PC-9 (cell line): Measurements from ENCODE around the gene MYB. TPM values are rescaled to one million over a fixed set of nuclear protein-coding genes. Genes with fewer than 3 reads are reported as not detected.
"Not testable (repeated sequence)": the region's sequence is repeated elsewhere in the genome, so short reads cannot be mapped to it uniquely, and the experiment has no call there.

Source experiments
- BruUV-seq: library from RNA; stranded (reverse); fragments of 400-500 nt; replicated peaks from 2 replicates; lab custom pipeline; 2021; lab: Mats Ljungman, UMichigan
- CTCF ChIA-PET: fragments of 300-600 bp; sonication (Branson Sonifier 250); formaldehyde crosslinking; loops from one replicate; lab custom pipeline; 2022; ENCODE audit warnings: antibody characterized with exemption; lab: Charles Lee
- POLR2A ChIA-PET: fragments of 300-600 bp; sonication (Branson Sonifier 250); formaldehyde crosslinking; loops from one replicate; lab custom pipeline; 2022; ENCODE audit warnings: antibody characterized with exemption; ENCODE audit not compliant: unreplicated experiment; lab: Charles Lee
- DNase-seq, 2 experiments: peaks; one replicate each; pipeline versions ENCODE4 v3.0.0 to v3.0.0-alpha.2; 2015 to 2022; ENCODE audit warnings: mixed read lengths in 1 of 2
- H2AFZ ChIP-seq: fragments of 200-600 bp; sonication (generic); 2 replicates; pipeline ENCODE4 v1.8.1; 2017; ENCODE audit warnings: antibody characterized with exemption
- H3F3A ChIP-seq: fragments of 200-600 bp; sonication (generic); 2 replicates; pipeline ENCODE4 v1.8.1; 2017; ENCODE audit warnings: antibody characterized with exemption, mild to moderate bottlenecking, low read depth; ENCODE audit not compliant: insufficient read depth
- H3K27ac ChIP-seq: fragments of 200-600 bp; sonication (generic); 2 replicates; pipeline ENCODE4 v1.6.1; 2016; ENCODE audit warnings: mixed run types
- H3K27me3 ChIP-seq: fragments of 200-600 bp; sonication (generic); 2 replicates; pipeline ENCODE4 v1.6.1; 2016; ENCODE audit warnings: low read depth, mixed run types; ENCODE audit not compliant: insufficient read depth
- H3K36me3 ChIP-seq: fragments of 200-600 bp; sonication (generic); 2 replicates; pipeline ENCODE4 v1.6.1; 2016; ENCODE audit warnings: low read depth, mixed run types
- H3K4me1 ChIP-seq: fragments of 200-600 bp; sonication (generic); replicated peaks from 2 replicates; pipeline ENCODE4 v1.6.1; 2016; ENCODE audit warnings: mixed run types; ENCODE audit not compliant: insufficient read depth
- H3K4me2 ChIP-seq: fragments of 200-600 bp; sonication (generic); 2 replicates; pipeline ENCODE4 v1.6.1; 2017; ENCODE audit warnings: mixed run types
- H3K4me3 ChIP-seq: fragments of 200-600 bp; sonication (generic); 2 replicates; pipeline ENCODE4 v1.6.1; 2016; ENCODE audit warnings: mixed run types
- H3K79me2 ChIP-seq: fragments of 200-600 bp; sonication (generic); 2 replicates; pipeline ENCODE4 v1.6.1; 2017; ENCODE audit warnings: low read depth, mixed run types
- H3K9me2 ChIP-seq: fragments of 200-600 bp; sonication (generic); 2 replicates; pipeline ENCODE4 v1.8.1; 2017; ENCODE audit warnings: mild to moderate bottlenecking; ENCODE audit not compliant: insufficient read depth
- H3K9me3 ChIP-seq: fragments of 200-600 bp; sonication (generic); 2 replicates; pipeline ENCODE4 v1.8.1; 2016; ENCODE audit warnings: low read depth; ENCODE audit not compliant: insufficient read depth
- H4K20me1 ChIP-seq: fragments of 200-600 bp; sonication (generic); 2 replicates; pipeline ENCODE4 v1.8.1; 2017; ENCODE audit not compliant: insufficient read depth
- CTCF ChIP-seq: fragments of 200-600 bp; sonication (generic); conservative IDR thresholded peaks from 2 replicates; pipeline ENCODE4 v1.6.1; 2017; ENCODE audit warnings: mixed run types, antibody characterized with exemption, mild to moderate bottlenecking, moderate library complexity
- EZH2 ChIP-seq: fragments of 200-600 bp; sonication (generic); IDR thresholded peaks from 2 replicates; pipeline ENCODE4 v1.8.0; 2017; ENCODE audit warnings: antibody characterized with exemption, low read depth
- intact Hi-C: fragments of 100-400 bp; cut with micrococcal nuclease; formaldehyde crosslinking; loops from one replicate; pipeline ENCODE4 v1.10.0; 2022; ENCODE audit not compliant: unreplicated experiment
- total RNA-seq: library from RNA; stranded (reverse); gene quantifications from 2 replicates; pipeline ENCODE4 v1.2.3, GENCODE V29; 2021

MYB gene
- total RNA-seq, 1 experiment from 2014 or later: 1.8 TPM

GRCh38 chr6:135243871-135244796 is 63.0 kb downstream of the MYB start:
- no peaks in the 10 kb centered on the region for H3K36me3 ChIP-seq
- CTCF ChIA-PET: no interaction called here
- peak overlapping the region; percentile 7; the same call in 1 of the 2 replicates for H3K4me2 ChIP-seq
- no peaks in the 10 kb centered on the region for H3K79me2 ChIP-seq
- no peaks in the 10 kb centered on the region; the same call in 1 of the 2 replicates for H3K4me1 ChIP-seq
- H3K27ac ChIP-seq: no peak overlapping the region
- no peaks in the 10 kb centered on the region for H3K9me2 ChIP-seq
- H3K4me3 ChIP-seq: no peak overlapping the region
- intact Hi-C loops: no loop called here
- TF ChIP-seq EZH2 (no peak), CTCF (no peak)
- BruUV-seq: no TSS peak
- peaks cover 51% of the 10 kb centered on the region for H3K27me3 ChIP-seq
- peak in 1 of 2 experiments; percentile 76 for DNase-seq
- H2AFZ ChIP-seq: no peak overlapping the region; the same call in 1 of the 2 replicates
- H3F3A ChIP-seq: no peaks in the 10 kb centered on the region
- POLR2A ChIA-PET: no interaction called here
- H4K20me1 ChIP-seq: no peaks in the 10 kb centered on the region
- H3K9me3 ChIP-seq: no peaks in the 10 kb centered on the region

GRCh38 chr6:135244805-135245204 is 63.7 kb downstream of the MYB start:
- H3F3A ChIP-seq: no peaks in the 10 kb centered on the region
- peaks cover 51% of the 10 kb centered on the region for H3K27me3 ChIP-seq
- no peak overlapping the region for H3K4me2 ChIP-seq
- H3K36me3 ChIP-seq: no peaks in the 10 kb centered on the region
- ChIA-PET POLR2A (interaction anchor here (0.6 kb wide), 1 partner anchor 14 kb away, joined by 3 read pairs; no protein-coding TSS in a partner anchor), CTCF (no interaction called here)
- H3K27ac ChIP-seq: no peak overlapping the region
- H3K4me3 ChIP-seq: no peak overlapping the region
- H3K4me1 ChIP-seq: no peaks in the 10 kb centered on the region; the same call in 1 of the 2 replicates
- no peaks in the 10 kb centered on the region for H3K9me2 ChIP-seq
- TF ChIP-seq EZH2 (no peak), CTCF (no peak)
- intact Hi-C loops: no loop called here
- DNase-seq: no peak
- no peaks in the 10 kb centered on the region for H4K20me1 ChIP-seq
- BruUV-seq: no TSS peak
- no peak overlapping the region for H2AFZ ChIP-seq
- no peaks in the 10 kb centered on the region for H3K9me3 ChIP-seq
- no peaks in the 10 kb centered on the region for H3K79me2 ChIP-seq

GRCh38 chr6:135246412-135247012 is 65.4 kb downstream of the MYB start:
- POLR2A ChIA-PET, H3K9me2 ChIP-seq, H3K4me2 ChIP-seq, CTCF ChIA-PET, H3K79me2 ChIP-seq, H3K27ac ChIP-seq, H3F3A ChIP-seq, H3K9me3 ChIP-seq, H3K4me1 ChIP-seq, DNase-seq, H3K4me3 ChIP-seq, H4K20me1 ChIP-seq, H3K36me3 ChIP-seq, BruUV-seq, H2AFZ ChIP-seq, intact Hi-C loops: not testable (repeated sequence)
- H3K27me3 ChIP-seq: peaks cover 56% of the 10 kb centered on the region
